Measurements from ENCODE around the gene TRPM5.

- TF ChIP-seq EP300 (IDR thresholded peaks at IDR 0.05) (no peak), CTCF (IDR thresholded peaks at IDR 0.05) (no peak)
Measured at GRCh38 chr11:2482745-2483144, 38.4 kb upstream of the TRPM5 start.
